Measurements from ENCODE around the gene MAST4.
"Not testable (repeated sequence)": the region's sequence is repeated elsewhere in the genome, so short reads cannot be mapped to it uniquely, and the experiment has no call there.

Gene MAST4

DNA sequence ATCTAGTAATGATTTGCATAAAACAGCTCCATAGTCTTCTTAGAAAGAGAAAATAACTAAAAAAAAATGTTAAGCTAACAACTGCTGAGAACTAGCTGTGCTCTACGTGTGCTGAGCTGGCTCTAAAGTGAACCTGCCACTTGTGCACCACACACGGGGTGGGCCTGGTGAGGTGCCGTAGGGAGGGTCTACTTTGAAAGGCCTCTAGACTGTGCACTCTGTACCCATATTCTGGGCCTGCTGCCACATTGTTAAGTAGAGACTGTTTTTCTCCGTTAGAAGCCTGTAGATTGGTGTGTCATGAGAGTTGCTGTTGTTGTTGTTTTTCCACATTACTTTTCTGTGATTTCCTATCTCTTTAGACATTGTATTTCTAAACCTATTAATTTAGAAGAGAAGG is 506.5 kb downstream of the MAST4 start:
- DNase-seq, result no peak

DNA sequence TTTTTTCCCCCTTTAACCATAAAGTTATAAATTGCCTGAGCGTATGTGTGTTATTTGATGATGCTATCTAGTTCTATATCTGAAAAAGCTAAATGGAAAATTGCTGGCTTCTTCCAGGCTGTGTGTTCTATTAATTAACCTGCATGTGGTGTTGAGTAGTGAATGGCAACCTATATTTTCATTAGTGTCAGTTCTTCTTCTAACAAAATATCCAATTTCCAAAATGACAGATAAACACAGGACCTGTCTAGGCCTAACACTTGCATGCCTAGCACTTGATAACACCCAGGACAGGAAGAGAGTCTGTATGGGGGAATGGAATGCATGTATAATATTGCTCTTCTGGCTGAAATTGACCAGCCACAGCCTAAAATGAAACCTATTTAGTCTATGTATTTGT is 508.7 kb downstream of the MAST4 start:
- no peak for DNase-seq

DNA sequence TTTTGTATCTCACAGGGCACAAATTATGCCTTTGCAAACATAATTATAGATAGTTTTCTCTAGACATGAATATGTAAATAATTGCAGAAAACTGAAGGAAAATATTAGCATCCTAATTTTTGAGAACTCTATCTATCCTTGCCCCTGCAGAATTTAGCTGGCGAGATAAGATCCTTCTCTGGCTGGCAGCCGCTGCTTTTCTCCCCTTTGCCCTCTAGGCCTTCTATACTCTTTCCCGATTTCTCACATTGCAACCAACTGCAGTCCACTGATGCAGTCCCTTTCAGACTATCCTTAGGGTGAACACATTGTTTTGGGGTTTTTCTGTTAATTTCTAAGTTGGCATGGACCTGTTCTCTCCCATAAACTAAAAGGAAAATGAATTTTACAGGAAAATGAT is 509.1 kb downstream of the MAST4 start:
- DNase-seq, result no peak

DNA sequence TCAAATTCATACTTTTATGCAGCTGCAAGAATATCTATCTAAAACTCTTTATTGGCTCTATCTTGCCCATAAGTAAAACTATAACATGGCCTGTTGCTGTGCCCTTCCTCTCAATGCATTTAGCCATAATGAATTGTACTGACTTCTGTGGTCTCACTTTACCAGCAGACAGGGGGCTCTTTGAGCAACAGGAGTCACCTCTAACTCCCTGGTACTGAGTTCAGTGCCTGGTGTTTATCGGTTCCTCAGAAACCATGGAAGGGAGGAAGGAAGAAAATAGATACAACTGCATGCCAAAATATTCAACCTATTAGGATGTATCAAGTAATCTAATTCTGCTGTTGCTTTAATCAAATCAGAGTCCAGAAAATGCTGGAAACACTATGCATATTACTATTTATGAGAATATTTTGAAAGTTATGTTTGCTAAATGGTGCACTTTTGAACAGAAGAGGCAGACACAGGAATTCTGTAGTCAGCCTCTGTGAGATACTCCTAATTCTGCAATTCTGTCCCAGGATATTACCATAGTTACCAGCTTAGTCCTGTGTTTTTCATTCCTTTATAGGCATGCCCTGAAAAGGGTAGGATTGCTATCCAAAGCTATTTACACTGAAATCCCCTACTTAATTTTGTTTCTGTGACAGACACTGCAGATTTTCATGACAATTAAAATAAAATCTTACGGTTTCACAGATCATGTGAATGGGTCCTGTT is 510.6 kb downstream of the MAST4 start:
- no peak for DNase-seq

DNA sequence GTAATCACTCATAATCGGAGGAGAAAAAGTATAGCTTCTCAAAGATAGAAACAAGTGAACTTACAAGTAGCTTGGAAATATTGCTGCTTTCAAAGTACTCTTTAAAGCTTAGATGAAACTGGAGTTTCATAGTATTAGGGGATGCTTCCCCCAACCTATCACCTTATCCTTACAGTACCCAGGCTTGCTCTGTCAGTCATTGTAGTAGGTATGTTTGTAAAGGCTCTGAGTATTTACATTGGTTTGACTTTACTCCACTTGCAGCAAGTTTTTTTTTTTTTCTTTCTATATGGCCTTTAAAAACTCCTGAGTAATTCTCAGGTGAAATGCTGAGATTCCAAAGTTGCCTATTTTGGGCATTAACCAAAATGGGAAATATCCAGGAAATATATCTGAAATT is 515.6 kb downstream of the MAST4 start:
- DNase-seq, result no peak

DNA sequence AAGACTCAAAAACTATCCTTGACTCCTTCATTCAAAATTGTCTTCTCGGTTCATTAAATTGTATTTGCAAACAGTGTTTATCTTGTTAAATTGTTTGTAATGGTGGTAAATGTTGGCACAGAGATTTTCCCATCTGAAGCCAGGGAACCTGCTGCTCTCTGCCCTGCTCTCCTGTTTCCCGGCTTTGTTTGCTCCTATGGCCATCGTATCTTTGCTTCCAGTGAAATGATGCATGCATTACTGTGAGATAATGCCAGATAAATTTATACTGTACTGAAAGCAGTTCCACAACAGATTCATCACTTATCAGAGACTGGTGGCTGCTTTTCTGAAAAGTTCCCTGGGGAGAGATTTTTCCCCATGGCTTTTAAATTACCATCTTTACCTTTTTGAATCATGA is 519.1 kb downstream of the MAST4 start:
- DNase-seq, result peak; percentile 48

DNA sequence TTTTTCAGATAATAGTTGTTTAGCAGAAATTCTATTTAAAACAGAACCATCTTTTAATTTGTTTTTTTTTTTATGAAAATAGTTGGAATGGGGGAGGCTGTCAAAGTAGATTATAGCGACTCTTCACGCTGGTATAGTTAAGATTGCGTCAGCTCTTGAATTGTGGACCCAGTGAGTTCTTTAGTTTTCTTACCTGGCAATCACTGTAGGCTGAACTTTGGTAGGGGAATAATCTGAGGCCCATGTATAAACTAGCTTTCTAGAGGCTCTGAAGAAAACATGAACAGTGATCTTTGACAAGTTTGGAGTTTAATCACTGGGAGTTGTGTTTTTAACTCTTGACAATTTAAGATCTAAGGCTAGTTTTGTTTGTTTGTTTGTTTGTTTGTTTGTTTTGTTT is 519.6 kb downstream of the MAST4 start:
- DNase-seq, result no peak

DNA sequence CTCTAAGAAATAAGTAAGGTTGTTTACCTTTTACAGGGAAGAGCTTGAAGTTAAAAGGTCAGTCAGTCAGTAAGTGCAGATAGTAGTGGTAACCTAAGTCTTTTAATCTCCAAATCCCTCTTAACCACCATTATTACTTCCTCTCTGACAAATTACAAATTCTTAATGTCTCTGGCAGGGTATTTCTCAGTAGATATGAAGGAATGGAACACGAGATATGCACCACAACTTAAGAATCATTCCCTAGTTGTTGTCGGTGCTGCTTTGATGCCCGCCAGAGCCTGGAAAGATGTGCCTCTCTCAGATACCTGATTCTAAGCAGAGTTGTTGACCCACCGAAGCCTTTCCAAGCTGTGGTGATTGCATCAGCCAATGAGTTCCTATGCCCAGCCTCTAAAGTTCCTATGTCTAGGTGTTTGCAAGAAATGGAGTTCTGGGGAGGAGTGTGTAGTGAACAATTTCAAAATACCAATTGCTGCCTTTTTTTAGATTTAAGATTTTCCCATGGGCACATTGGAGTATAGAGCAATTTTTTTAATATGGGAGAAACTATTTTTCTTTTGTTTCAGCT is 521.9 kb downstream of the MAST4 start:
- DNase-seq, result no peak

DNA sequence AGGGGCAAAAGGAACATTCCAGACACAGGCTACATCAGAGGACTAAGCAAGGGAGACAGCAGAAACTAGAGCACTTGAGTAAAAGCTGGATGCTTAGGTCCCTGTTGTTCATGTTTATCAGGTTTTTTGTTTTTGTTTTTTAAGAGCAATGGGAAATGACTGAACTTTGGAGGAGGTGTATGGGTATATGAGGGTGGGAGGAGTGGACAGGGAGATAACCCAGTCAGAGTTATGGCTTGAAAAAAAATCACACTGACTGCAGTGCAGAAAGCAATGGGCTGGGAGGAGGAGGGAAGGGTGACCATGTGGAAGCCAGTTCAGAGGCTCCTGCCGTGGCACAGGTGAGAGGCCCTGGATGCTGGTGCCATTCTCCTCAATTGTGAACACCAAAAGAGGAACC is 522.8 kb downstream of the MAST4 start:
- no peak for DNase-seq

DNA sequence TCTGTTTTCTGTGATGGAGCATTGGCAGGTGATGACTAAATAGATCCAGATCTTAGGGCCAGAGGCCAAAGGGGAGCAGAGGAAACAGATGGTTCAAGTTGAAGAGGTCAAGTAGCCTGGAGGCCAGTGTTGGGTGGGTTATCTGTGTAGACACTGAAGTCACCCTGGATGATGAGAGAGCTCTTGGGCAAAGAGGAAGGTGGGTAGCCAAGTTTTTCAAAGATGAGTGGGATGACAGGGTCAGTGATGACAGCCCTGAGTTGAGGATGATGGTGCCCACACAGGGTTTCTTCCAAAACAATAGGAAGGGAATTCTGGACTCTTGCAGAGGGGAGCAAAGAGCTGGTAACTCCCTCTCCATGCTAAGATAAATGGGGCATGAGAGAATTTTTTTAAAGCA is 523.8 kb downstream of the MAST4 start:
- no peak for DNase-seq

DNA sequence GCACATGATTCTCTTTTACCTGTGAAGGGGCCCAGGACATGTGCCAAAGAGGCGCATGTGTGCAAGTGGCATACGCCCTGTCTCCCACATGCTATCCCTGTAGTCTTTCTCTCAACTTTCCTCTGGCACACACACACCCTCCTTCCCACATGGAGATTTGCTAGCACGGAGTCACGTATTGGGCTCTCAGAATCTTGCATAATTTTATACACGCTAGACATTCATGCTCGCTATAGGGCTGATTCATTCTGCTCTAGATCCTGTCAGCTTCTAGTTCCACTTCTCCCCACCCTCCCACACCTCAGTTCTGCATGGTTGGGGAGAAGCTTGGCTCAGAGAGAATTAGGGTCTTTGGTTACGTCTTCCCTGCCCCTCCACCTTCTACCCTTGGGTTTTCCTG is 527.6 kb downstream of the MAST4 start:
- no peak for DNase-seq

DNA sequence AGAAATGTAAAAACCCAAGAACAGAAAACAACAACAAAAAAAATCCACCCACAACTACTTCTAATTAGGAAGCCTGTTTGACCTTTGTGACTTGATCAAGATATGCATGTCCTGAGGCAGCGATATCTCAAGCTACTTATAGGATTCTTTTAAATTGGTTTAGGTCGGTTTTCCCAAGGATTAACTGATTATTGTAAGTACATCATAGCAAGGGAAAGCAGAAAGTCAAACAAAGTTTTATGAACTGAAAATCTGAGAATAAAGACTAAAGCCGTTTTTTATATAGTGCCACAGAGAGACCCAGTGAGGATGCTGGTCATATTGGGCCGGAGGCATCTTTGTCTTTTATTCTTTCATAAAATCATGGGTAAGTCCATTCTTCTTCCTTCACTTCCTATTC is 528.4 kb downstream of the MAST4 start:
- DNase-seq, result no peak

DNA sequence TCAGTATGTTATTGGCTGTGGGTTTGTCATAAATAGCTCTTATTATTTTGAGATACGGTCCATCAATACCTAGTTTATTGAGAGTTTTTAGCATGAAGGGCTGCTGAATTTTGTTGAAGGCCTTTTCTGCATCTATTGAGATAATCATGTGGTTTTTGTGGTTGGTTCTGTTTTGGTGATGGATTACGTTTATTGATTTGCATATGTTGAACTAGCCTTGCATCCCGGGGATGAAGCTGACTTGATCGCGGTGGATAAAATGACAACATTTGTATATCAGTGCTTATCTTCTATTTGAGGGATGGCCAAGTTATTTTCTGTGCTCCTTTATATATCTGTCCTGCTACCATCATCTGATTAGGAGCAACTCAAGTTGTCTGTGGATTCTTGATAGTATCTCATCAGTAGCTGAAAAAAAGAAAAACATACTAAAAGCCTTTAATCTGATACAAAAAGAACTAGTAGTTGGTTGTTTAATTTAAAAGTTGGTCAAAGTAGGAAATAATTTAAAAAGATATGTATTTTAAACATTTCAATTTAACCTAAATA is 531.2 kb downstream of the MAST4 start:
- DNase-seq, result not testable (repeated sequence)

DNA sequence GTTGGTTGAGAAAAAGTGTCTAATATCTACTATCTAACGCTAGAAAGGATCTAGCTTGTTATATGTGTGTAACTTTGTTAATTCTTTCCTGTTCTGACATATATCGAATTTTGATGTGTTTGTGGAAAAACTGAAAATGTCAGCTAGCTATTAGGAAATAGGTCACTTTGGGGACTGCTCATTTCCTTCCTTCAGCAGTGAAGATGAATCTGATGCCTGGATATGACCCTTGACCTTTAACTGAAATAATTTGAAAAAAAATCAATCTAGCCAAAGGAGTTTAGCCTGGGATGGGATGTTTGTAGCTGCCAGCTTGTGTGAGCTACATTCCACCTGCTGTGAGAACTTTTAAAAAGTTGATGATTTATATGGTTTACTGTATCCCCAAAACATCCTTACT is 533.6 kb downstream of the MAST4 start:
- no peak for DNase-seq

DNA sequence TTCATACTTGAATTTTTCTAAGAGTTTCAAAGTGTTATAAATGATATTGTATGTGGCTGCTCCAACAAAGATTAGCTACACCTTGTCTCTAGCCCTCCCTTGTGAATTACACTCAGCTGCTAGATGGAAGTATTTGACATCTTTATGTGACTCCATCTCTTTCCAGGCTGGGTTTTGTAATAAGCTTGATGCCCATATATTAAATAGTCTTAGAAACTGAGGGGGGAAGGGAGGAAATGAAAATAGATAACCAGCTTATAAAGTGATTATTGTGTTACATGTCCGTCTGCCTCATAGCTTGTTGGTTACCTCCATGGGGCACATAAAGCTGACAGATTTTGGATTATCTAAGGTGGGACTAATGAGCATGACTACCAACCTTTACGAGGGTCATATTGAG is 537.0 kb downstream of the MAST4 start:
- DNase-seq, result no peak

DNA sequence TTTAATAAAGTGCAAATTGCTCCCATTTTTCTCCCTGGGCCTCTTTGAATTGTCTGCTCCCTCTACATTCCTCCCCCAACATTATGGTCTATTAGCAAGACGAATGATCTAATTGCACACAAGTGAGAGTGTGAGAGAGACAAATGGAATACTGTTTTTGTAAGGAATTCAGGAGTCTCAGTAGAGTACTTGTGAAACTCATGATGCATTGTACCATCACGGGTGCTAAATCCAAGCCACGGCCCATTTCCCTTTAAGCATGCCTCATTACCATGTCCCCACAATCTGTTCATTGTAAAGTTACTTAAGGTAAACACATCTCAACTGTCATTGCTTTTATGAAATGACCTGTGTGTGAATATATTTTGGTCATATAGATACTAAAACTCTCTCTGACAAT is 537.6 kb downstream of the MAST4 start:
- no peak for DNase-seq

DNA sequence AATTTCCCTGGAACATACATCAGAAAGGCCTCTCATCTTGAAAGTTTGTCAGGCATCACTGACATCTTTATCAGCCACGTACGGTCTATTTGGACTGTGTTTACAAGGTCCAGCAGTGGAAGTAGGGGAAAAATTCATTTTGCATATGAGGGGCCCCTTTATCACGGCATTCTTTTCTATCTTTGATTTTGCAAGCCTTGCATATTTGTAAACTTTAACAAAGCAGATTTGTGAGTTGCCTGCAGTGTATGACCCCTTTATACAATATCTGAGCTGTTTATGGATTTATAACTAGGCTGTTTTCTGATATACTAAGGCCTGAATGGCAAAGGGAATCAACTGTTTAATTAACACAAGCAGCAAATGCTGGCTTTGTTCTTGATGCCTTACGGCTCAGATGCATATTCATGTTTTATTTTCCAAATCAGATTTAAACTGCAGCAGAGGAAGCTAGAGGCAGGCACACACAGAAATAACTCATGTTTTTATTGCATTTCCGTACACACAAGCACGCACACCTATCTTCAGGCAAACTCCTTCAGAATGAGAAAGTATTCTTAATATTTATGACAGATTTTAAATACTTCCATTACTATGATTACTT is 539.3 kb downstream of the MAST4 start:
- no peak for DNase-seq

DNA sequence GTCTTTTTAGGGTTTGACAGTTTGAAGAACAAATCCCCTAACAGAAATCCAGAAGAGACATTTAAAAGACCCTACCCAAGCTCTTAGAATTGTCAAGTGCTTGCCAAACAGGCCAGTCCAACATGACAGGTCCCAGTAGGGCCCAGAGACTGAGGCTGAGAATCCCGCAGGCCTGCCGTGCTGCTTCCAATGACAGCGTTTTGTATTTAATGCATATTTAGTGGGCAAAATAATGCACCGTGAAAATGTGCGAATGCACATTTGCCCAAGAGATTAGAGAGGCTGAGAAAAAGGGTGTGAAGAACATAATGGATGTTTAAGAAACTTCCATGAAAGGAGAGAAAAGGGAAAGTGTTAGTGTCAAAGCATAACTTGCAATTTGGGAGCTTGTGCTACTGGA is 542.8 kb downstream of the MAST4 start:
- no peak for DNase-seq

DNA sequence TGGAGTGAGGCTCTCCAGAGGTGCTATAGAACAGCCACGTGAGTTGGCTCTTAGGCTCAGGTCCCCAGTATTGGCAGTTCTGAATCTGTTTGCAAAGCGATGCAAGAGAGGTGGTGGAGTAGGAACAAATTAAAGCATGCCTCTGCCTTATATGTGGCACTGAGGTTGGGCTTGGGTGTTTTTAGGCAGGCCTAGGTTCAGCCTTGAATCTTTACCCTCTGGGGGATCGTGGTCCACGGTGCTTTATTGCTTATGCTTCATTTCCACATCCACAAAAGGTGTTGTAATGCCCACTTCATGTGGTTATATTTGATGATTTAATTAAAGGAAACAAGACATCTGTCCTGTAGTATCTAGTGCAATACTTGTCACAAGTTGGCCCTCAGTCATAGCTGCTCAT is 544.2 kb downstream of the MAST4 start:
- no peak for DNase-seq

DNA sequence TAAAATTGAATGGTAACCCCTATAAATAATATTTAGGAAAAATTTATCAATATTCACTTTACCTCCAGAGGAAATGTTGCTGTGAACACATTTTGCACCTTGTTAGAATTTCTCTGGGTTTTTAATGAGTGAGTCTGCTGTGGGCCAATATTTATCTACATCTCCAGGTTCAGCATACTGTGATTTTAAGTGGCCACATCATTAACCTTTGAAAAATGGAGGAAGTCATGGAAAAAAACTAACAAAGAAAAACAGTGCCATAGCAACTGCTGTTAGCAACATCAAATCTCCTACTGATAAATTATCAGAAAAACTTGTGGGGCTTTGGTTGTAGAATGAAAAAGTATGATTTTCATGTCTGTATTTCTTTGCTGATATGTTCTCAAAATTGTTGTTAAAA is 545.5 kb downstream of the MAST4 start:
- peak; percentile 82 for DNase-seq

DNA sequence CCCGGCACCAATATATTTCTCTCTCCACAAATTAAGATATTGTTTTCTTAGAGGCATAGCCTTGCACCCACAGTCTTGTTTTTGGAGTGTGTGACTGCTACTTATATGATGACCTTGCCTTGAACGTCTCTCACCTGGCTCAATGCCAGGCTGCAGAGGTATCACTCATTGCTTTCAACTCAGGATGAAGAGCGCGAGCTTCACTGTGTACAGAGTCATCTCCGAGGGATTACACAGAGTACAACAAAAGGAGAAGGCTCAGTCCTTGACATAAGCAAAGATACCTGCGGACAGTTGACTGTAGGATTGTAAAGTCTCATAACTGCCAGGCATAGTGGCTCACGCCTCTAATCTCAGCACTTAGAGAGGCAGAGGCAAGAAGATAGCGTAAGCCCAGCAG is 546.6 kb downstream of the MAST4 start:
- peak; percentile 38 for DNase-seq

DNA sequence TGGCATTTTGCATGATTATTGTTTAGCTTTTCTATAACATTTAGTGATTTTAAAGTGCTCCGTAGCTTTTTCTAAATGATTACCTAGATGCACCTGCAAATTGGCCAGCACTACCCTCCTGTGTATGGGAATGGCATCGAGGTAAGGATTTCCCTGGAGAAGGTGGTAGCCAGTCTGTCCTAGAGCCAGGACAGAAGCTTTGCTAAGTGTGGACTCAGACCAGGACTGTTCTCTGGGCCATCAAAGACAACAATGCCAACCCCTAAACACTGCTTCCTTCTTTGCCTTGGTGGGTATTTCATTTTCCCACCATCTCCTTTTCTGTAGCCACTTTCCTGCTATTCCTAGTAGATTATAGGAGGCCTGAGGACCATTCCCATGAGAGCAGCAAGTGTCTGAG is 547.4 kb downstream of the MAST4 start:
- no peak for DNase-seq

DNA sequence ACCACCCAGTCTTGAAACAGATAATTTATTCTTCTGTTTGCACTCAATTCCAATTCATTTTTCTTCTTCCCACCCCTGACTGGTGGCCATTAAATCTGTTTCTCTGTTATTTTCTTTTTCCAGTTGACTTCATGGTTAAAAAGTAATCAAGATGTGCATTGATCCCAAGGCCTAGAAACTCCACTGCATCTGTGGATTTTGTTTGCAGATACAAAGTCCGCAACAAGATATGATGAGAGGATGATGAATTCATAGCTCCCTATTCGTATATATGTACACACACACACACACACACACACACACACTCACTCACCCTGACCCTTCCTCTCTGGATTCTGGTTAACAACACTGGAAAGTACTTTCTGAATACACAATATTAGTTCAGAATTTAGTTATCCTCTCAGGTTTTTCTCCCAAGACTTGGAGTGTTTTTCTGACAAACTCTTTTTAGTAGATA is 548.0 kb downstream of the MAST4 start:
- DNase-seq, result no peak

DNA sequence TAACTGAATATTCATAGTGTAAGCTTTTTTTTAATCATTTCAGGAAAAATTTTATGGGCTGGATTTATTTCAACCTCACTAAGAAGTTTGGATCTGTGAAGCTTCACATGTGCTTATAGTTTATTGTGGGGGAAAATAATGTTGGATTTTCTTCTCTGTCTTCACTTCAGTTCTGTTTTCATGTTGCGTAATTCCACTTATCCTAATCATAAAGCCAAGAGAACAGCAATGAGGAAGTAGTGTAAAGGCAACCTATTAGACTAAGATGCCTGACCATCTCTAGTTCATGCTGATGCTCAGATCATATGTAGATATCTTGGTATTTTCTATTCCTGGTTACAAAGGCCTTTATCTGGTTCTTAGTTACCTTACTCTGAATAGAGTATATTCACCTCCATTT is 550.4 kb downstream of the MAST4 start:
- no peak for DNase-seq
